Neutrophil (primary cell): ENCODE measurements around the gene SBNO1.
A peak's percentile ranks its signal among the peaks of the same experiment; 100 is the strongest.

ENCODE experiments used
- H3K27ac ChIP-seq: fragments of 200-600 bp; sonication (generic); 2 replicates; pipeline ENCODE4 v1.5.1; 2016; ENCODE audit warnings: mild to moderate bottlenecking, moderate library complexity
- H3K27me3 ChIP-seq: fragments of 200-600 bp; sonication (generic); 2 replicates; pipeline ENCODE4 v1.6.0; 2016; ENCODE audit warnings: mild to moderate bottlenecking
- H3K36me3 ChIP-seq: fragments of 200-600 bp; sonication (generic); 2 replicates; pipeline ENCODE4 v1.5.1; 2017
- H3K4me1 ChIP-seq, 2 experiments: fragments of 200-600 bp in 1 of 2; sonication (generic) in 1 of 2; 1 replicate in 1 of 2; 2 replicates in 1 of 2; pipeline versions ENCODE4 v1.5.1 to v1.6.1; 2013 to 2016; ENCODE audit warnings: low read depth in 1 of 2, low read length in 1 of 2, mild to moderate bottlenecking in 1 of 2, moderate library complexity in 1 of 2; ENCODE audit not compliant: control insufficient read depth in 1 of 2, insufficient read depth in 1 of 2
- H3K4me3 ChIP-seq, 2 experiments: fragments of 200-600 bp in 1 of 2; sonication (generic) in 1 of 2; 1 replicate in 1 of 2; 2 replicates in 1 of 2; pipeline ENCODE4 v1.5.1; 2013 to 2016; ENCODE audit warnings: low read depth in 1 of 2, low read length in 1 of 2, mild to moderate bottlenecking in 1 of 2, moderate library complexity in 1 of 2
- H3K9me3 ChIP-seq: fragments of 200-600 bp; sonication (generic); 2 replicates; pipeline ENCODE4 v1.5.1; 2016
- TF ChIP-seq, protein P1 (sequence below): fragments of 200-600 bp; sonication (generic); IDR thresholded peaks from 2 replicates; pipeline ENCODE4 v1.5.1; 2016; ENCODE audit warnings: antibody characterized with exemption

The SBNO1 gene

DNA sequence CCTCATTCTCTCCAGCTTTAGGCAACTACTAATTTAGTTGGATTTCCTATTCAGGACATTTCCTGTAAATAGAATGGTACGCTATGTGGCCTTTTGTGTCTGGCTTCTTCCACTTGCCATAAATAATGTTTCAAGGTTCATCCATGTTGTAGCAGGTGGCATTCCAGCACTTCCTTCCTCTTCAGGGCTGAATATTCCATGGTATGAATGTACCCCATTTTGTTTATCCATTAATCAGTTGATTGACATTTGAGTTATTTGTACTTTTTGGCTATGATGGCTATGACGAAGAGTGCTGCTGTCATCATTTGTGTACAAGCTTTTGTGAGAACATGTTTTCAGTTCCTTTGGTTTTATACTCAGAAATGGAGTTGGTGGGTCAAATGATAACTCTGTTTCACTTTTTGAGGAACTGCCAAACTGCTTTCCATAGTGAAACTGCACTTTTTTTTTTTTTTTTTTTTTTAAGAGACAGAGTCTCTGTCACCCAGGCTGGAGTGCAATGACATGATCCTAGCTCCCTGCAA lies 86.5 kb downstream of the SBNO1 start:
- Histone ChIP-seq H3K4me3 (no peak overlapping the region), H3K27me3 (no peaks in the 10 kb centered on the region), H3K27ac (no peak overlapping the region), H3K36me3 (no peaks in the 10 kb centered on the region), H3K4me1 (no peaks in the 10 kb centered on the region), H3K9me3 (no peaks in the 10 kb centered on the region)
- TF ChIP-seq, protein P1, sequence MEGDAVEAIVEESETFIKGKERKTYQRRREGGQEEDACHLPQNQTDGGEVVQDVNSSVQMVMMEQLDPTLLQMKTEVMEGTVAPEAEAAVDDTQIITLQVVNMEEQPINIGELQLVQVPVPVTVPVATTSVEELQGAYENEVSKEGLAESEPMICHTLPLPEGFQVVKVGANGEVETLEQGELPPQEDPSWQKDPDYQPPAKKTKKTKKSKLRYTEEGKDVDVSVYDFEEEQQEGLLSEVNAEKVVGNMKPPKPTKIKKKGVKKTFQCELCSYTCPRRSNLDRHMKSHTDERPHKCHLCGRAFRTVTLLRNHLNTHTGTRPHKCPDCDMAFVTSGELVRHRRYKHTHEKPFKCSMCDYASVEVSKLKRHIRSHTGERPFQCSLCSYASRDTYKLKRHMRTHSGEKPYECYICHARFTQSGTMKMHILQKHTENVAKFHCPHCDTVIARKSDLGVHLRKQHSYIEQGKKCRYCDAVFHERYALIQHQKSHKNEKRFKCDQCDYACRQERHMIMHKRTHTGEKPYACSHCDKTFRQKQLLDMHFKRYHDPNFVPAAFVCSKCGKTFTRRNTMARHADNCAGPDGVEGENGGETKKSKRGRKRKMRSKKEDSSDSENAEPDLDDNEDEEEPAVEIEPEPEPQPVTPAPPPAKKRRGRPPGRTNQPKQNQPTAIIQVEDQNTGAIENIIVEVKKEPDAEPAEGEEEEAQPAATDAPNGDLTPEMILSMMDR, result no peak

DNA sequence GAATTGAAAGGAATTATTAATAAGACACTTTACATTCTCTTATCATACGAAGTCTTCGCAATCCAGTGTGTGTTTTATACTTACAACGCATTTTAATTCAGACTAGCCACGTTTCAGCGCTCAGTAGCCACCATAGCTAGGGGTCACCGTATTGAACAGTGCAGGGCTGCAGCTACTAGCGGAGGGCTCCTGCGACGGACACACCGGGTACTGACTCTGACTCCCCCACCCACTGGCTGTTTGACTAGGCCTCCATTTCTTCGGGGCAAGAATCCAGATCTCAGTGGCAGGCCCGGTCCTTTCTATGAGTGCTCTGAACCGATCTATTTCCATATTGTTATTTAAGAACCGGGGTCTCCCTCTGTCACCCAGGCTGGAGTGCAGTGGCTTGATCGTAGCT lies 91.5 kb downstream of the SBNO1 start:
- TF ChIP-seq, protein P1, result no peak
- H3K27ac ChIP-seq, result no peak overlapping the region
- no peaks in the 10 kb centered on the region for H3K9me3 ChIP-seq
- H3K36me3 ChIP-seq, result no peaks in the 10 kb centered on the region
- H3K4me3 ChIP-seq, result no peak overlapping the region
- peaks cover 11% of the 10 kb centered on the region for H3K27me3 ChIP-seq
- H3K4me1 ChIP-seq, result peaks cover 26 to 28% of the 10 kb centered on the region in 2 experiments

DNA sequence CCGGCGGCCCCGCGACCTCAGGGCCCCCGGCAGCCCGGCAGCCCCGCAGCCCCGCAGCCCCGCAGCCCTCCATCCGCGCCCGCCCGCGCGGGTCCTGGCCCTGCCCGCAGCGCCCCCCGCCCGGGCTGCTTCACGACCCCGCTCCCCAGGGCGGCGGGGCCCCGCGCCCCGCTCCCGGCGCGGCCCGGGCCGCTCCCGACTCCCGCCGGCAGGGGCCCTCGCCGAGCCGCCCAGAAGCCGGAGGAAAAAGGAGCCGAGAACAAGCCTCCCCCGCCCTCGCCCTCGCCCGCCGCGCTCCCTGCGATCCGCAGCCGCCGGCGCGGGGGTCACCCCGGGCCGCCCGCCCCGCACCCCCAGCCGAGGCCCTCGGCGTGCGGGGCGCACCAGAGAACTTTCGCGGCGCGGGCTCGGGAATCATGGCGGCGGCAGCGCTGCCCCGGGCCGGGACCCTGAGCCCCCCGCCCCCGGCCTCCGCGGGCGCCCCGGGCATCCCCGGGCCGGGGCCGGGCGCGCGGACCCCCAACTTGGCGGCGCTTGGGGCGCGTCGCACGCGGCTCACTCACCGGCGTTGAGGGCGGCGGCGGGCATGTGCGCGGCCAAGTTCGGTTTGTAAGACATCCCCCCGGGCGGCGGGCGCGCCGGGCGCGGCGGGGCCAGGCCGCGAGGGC lies 93.5 kb downstream of the SBNO1 start:
- TF ChIP-seq, protein P1, result peak; percentile 76
- Histone ChIP-seq H3K27ac (peak overlapping the region; percentile 41), H3K4me3 (peak overlapping the region; percentile 61 to 64), H3K36me3 (peaks cover 4% of the 10 kb centered on the region), H3K9me3 (no peaks in the 10 kb centered on the region), H3K27me3 (peaks cover 11% of the 10 kb centered on the region), H3K4me1 (peaks cover 32 to 33% of the 10 kb centered on the region in 2 experiments)

DNA sequence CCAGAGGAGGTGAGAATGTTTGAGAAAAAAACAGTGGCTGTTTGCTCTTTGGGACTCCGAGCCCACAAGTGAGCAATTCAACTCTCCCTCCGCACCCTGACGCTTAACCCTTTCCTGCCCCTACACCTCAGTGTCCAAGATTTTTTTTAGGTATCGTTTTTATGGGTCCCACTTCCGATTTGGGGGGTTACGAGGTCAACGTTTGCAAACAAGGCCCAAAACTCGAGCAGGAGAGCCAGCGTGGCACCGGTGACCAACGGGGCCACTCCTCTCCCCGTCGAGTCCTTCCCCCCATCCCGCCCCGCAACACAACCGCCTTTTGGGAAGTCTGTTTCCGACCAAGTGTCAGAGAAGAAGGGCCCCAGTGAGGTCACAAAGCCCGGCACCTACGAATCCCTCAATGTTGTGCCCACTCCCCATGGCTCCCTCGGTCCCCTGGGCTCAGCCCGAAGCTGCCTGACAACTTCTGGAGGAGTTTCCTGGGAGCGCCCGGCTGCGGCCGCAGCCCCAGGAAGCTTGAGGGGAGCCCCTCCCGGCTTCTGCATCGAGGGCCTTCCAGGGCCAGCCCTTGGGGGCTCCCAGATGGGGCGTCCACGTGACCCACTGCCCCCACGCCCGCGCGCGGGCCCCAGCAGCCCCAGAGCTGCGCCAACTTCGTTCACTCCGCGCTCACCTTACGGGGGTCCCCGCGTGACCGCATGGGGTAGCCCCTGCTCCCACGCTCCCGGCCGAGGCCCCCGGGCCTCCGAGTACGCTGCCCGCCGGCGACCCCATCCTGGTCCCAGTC lies 94.2 kb downstream of the SBNO1 start:
- Histone ChIP-seq H3K27me3 (peaks cover 11% of the 10 kb centered on the region), H3K27ac (no peak overlapping the region), H3K9me3 (no peaks in the 10 kb centered on the region), H3K4me1 (peaks cover 32 to 33% of the 10 kb centered on the region in 2 experiments), H3K36me3 (peaks cover 6% of the 10 kb centered on the region), H3K4me3 (peak overlapping the region; percentile 61 to 64)
- TF ChIP-seq, protein P1, result no peak

DNA sequence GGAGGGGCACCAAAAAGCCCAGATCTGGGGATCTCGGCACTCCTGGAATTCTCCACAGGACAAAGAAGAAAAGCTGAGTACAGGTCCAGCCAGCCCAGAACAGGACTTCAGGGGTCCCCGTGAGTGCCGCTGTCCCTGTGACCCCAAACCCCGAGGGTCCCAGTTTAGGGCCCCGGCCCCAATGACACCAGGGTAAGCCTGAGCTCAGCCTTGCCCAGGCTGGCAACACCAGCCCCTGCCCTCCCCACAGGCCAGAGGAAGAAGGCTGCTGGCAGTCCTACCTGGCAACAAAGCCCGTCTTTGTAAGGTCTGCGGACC lies 94.8 kb downstream of the SBNO1 start:
- H3K4me3 ChIP-seq, result peak overlapping the region; percentile 61 to 64
- peaks cover 32 to 33% of the 10 kb centered on the region in 2 experiments for H3K4me1 ChIP-seq
- peaks cover 6% of the 10 kb centered on the region for H3K36me3 ChIP-seq
- H3K9me3 ChIP-seq, result no peaks in the 10 kb centered on the region
- no peak overlapping the region for H3K27ac ChIP-seq
- TF ChIP-seq, protein P1, result no peak
- peaks cover 11% of the 10 kb centered on the region for H3K27me3 ChIP-seq
